ENCODE measurements around the gene OR1N1. TPM values are rescaled to one million over a fixed set of nuclear protein-coding genes. Genes with fewer than 3 reads are reported as not detected.

The OR1N1 gene
- polyA plus RNA-seq, 1 donor from 2014 or later, result not detected

- Histone ChIP-seq H3K27me3 (ENCODE audit: insufficient read depth, low read depth, low read length) (no peaks in the 10 kb centered on the region), H2AFZ (ENCODE audit: low read depth, low read length) (no peak overlapping the region), H3K27ac (ENCODE audit: low read length) (no peak overlapping the region), H3K79me2 (replicated peaks; ENCODE audit: insufficient read depth, low read length) (no peaks in the 10 kb centered on the region), H3K9me3 (ENCODE audit: low read length) (no peaks in the 10 kb centered on the region), H3K4me2 (ENCODE audit: low read length) (no peak overlapping the region), H3K9ac (ENCODE audit: low read length) (no peak overlapping the region), H3K36me3 (ENCODE audit: insufficient read depth, low read length) (no peaks in the 10 kb centered on the region), H3K9me2 (ENCODE audit: insufficient read depth, low read length) (no peaks in the 10 kb centered on the region), H3F3A (ENCODE audit: insufficient read depth, low read length, poor library complexity, severe bottlenecking) (no peaks in the 10 kb centered on the region), H4K20me1 (ENCODE audit: insufficient read depth) (no peaks in the 10 kb centered on the region), H3K4me3 (ENCODE audit: low read length) (no peak overlapping the region)
- no peak for TF ChIP-seq POLR2AphosphoS5 (IDR thresholded peaks at IDR 0.05)
- peak; percentile 44 for TF ChIP-seq CTCF (IDR thresholded peaks at IDR 0.05; ENCODE audit: poor library complexity, severe bottlenecking)
Observed at GRCh38 chr9:122498883-122499288, 28.2 kb downstream of the OR1N1 start.

GRCh38 chr9:122479062-122479461, 48.0 kb downstream of the OR1N1 start:
- Histone ChIP-seq H3K27me3 (ENCODE audit: insufficient read depth, low read depth, low read length) (no peaks in the 10 kb centered on the region), H3K79me2 (replicated peaks; ENCODE audit: insufficient read depth, low read length) (no peaks in the 10 kb centered on the region), H3F3A (ENCODE audit: insufficient read depth, low read length, poor library complexity, severe bottlenecking) (no peaks in the 10 kb centered on the region), H3K27ac (ENCODE audit: low read length) (no peak overlapping the region), H4K20me1 (ENCODE audit: insufficient read depth) (no peaks in the 10 kb centered on the region), H2AFZ (ENCODE audit: low read depth, low read length) (no peak overlapping the region), H3K36me3 (ENCODE audit: insufficient read depth, low read length) (no peaks in the 10 kb centered on the region), H3K9me2 (ENCODE audit: insufficient read depth, low read length) (no peaks in the 10 kb centered on the region), H3K9me3 (ENCODE audit: low read length) (no peaks in the 10 kb centered on the region), H3K4me3 (ENCODE audit: low read length) (no peak overlapping the region), H3K9ac (ENCODE audit: low read length) (no peak overlapping the region), H3K4me2 (ENCODE audit: low read length) (no peak overlapping the region)
- TF ChIP-seq TAF1 (IDR thresholded peaks at IDR 0.05; ENCODE audit: low read depth) (no peak), POLR2AphosphoS5 (IDR thresholded peaks at IDR 0.05) (no peak), EP300 (conservative IDR thresholded peaks at IDR 0.05; ENCODE audit: poor library complexity, severe bottlenecking) (no peak), EZH2 (IDR thresholded peaks at IDR 0.05; ENCODE audit: borderline replicate concordance, insufficient read depth, low read length, poor library complexity, severe bottlenecking) (no peak), RAD21 (conservative IDR thresholded peaks at IDR 0.05) (no peak), SMC3 (conservative IDR thresholded peaks at IDR 0.05; ENCODE audit: poor library complexity) (no peak), MXI1 (conservative IDR thresholded peaks at IDR 0.05; ENCODE audit: poor library complexity, severe bottlenecking) (no peak), CTCF (IDR thresholded peaks at IDR 0.05; ENCODE audit: poor library complexity, severe bottlenecking) (no peak)
- TF ChIP-seq, protein P1, sequence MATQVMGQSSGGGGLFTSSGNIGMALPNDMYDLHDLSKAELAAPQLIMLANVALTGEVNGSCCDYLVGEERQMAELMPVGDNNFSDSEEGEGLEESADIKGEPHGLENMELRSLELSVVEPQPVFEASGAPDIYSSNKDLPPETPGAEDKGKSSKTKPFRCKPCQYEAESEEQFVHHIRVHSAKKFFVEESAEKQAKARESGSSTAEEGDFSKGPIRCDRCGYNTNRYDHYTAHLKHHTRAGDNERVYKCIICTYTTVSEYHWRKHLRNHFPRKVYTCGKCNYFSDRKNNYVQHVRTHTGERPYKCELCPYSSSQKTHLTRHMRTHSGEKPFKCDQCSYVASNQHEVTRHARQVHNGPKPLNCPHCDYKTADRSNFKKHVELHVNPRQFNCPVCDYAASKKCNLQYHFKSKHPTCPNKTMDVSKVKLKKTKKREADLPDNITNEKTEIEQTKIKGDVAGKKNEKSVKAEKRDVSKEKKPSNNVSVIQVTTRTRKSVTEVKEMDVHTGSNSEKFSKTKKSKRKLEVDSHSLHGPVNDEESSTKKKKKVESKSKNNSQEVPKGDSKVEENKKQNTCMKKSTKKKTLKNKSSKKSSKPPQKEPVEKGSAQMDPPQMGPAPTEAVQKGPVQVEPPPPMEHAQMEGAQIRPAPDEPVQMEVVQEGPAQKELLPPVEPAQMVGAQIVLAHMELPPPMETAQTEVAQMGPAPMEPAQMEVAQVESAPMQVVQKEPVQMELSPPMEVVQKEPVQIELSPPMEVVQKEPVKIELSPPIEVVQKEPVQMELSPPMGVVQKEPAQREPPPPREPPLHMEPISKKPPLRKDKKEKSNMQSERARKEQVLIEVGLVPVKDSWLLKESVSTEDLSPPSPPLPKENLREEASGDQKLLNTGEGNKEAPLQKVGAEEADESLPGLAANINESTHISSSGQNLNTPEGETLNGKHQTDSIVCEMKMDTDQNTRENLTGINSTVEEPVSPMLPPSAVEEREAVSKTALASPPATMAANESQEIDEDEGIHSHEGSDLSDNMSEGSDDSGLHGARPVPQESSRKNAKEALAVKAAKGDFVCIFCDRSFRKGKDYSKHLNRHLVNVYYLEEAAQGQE (IDR thresholded peaks at IDR 0.05; ENCODE audit: borderline replicate concordance), result no peak
